IPS DF 4.7 (cell line): ENCODE results near the gene ATXN1L.
"Not testable (repeated sequence)": the region's sequence is repeated elsewhere in the genome, so short reads cannot be mapped to it uniquely, and the experiment has no call there.

ENCODE experiments used
- DNase-seq: peaks from one replicate; pipeline ENCODE4 v3.0.0-alpha.2; 2013; ENCODE audit warnings: low spot score; ENCODE audit errors: extremely low read depth

The ATXN1L gene

GRCh38 chr16:71852561-71852960, 6.8 kb downstream of the ATXN1L start:
- DNase-seq = no peak

DNA sequence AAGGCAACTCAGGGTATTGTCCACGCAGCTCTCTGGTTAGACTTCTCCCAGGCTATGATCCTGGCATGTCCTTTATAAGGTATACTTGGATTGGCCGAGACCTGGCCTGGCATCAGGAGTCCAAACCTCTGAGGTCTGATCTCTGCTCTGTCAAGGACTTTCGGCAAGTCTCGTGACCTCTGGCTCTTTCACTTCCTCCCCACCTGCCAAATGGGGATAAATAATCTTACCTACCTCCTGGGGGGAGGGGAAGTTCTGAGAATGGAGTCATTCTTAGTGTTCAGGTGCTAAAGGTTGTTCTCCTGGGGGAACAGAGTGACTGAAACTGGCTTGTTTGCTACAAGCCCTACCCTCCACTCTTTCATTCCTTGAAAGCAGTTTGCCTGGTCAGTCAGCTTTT, 7.6 kb downstream of the ATXN1L start:
- DNase-seq = no peak

GRCh38 chr16:71854369-71854948, 8.7 kb downstream of the ATXN1L start:
- DNase-seq = no peak

DNA sequence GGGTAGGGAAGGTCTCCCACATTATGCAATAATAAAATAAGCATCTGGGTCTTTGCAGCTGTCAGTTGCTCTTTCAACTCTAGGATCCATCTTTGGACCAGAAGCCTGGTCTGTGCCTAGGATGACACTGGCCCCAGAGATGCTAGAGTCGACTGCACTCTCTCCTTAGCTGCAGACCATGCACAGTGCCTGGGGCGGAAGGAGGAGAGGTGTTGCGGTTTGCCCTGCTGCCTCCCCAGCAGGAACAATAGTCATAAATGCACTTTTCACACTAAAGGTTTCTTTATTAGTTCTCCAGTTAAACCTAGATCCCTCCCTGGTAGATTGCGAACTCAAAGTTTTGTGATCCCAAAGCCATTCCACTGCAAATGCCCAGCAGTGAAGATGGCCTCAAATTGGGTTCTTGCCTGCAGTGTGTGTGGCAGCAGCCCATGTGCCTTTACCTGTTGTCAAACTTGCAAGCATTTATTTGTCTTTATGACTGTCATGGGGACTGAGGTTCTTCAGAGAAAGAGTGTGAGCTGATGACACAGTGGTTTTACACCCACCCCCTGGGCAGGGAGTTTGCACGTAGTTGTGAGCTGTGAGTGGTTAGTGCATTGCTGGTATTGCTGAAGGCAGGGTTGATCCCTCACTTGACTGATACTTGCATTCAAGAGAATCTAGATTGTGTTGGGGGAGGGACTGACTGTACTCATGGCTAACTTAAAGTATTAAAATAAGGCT, 10.3 kb downstream of the ATXN1L start:
- DNase-seq = no peak

GRCh38 chr16:71859762-71860521, 14.2 kb downstream of the ATXN1L start:
- no peak for DNase-seq

GRCh38 chr16:71863995-71864394, 18.2 kb downstream of the ATXN1L start:
- DNase-seq = no peak

DNA sequence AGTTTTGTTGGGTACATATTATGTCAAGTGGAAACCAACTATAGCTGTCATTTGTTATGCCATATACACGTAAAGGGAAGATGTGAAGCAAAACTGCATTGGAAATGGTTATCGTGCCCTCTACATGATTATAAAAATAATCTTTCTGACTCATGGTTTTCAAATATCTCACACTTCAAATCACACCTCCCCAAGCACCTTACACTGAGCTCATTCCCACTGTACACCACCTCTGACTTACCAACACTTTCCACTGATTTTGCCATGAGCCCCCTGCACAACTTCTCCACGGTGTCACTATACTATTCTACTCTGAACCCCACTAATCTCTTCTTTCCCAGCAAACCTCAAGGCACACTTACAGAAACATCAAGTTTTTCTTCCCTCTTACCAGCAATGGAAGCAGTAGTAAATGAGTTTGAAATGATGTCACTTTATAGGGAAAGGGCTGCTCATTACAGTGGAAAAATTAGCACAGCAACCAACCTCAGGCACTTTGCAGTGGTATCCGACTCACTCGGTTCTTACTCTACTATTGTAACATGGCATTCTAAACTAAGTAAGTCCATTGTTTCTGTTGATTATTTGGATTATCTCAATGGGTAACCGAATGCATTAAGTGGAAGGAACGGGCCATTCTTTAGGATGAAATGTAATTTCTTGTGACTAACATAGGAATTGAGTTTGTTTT, 19.5 kb downstream of the ATXN1L start:
- no peak for DNase-seq

DNA sequence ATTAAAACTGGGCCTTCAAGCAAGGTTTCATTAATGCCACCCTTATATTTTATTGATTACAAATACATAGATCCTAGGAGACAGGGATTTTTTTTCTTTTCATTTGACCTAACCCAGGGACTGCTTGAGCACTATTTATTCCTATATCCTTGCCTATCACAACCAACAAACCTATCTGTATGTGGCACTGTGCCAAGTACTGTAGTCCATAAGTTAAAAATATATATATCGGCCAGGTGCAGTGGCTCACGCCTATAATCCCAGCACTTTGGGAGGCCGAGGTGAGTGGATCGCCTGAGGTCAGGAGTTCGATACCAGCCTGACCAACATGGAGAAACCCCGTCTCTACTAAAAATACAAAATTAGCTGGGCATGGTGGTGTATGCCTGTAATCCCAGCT, 21.4 kb downstream of the ATXN1L start:
- DNase-seq = not testable (repeated sequence)

DNA sequence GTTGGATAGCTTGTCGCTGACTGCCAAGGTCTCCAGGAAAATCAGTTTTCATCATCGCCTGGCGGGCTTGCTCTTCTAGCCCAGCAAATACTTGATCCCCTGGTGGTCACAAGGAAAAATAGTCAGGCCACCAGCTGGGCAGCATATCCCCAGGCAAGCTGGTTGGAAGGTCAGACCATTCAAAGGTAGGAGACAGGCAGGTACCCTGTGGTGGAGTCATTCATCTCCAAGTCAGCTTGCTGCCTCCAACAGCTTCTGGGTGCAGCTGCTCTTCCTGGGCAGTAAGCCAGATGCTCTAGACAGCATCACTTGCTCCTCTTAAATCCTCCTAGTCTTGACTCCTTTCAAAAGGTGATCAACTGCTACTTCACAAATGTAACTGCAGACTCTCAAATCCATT, 22.2 kb downstream of the ATXN1L start:
- no peak for DNase-seq

- no peak for DNase-seq
These were observed 23.3 kb downstream of the ATXN1L start for GRCh38 chr16:71869089-71869488.

GRCh38 chr16:71870818-71871217, 25.0 kb downstream of the ATXN1L start:
- DNase-seq = no peak

GRCh38 chr16:71873199-71873598, 27.4 kb downstream of the ATXN1L start:
- no peak for DNase-seq

DNA sequence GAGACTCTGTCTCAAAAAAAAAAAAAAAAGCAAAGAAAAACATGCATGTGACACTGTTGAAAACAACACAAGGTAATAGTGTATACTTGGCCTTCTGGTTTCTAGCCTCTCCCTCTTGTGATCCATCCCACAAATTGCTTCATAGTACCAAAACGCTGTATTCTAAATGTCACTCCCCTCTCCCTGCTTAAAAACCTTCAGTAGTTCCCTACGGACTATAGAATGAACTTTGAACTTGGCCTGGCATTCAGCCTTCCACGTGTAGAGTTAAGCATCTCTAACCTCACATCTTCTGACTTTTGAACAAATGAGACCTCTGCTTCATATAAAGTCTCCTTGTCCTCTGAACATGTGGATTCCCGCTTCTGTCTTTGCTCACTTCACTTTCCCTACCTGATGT, 33.1 kb downstream of the ATXN1L start:
- no peak for DNase-seq

- DNase-seq = no peak
These were observed 34.4 kb downstream of the ATXN1L start for GRCh38 chr16:71880176-71880575.

DNA sequence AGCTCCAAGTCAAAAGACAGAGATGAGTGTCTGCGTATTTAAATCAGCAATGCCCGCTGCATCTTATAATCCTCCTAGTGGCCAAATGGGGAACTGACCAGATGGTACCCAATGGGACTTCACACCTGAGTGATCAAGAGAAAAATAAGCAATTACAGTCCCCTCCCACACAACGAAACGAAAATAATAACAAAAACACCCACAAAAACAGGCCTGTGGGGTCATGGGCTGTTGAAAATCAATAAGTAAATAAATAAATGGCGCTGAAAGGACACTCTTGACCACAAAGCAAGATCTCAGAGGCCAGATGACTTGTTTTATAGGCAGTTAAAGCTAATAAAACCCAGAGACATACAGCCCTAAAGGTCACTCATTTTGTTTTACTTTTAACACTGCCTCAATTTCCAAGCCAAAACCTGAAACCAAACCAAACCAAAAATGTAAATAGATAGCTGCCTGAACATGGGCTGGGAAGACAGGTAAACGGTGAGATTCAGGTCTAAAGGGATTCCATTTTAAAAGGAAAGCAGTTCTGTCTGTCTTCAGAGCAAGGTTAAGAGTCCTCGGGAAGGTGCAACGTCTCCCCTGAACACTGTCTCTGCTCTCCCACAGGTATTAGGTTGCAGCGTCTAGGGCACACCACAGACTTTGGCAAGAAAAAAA, 36.9 kb downstream of the ATXN1L start:
- no peak for DNase-seq

DNA sequence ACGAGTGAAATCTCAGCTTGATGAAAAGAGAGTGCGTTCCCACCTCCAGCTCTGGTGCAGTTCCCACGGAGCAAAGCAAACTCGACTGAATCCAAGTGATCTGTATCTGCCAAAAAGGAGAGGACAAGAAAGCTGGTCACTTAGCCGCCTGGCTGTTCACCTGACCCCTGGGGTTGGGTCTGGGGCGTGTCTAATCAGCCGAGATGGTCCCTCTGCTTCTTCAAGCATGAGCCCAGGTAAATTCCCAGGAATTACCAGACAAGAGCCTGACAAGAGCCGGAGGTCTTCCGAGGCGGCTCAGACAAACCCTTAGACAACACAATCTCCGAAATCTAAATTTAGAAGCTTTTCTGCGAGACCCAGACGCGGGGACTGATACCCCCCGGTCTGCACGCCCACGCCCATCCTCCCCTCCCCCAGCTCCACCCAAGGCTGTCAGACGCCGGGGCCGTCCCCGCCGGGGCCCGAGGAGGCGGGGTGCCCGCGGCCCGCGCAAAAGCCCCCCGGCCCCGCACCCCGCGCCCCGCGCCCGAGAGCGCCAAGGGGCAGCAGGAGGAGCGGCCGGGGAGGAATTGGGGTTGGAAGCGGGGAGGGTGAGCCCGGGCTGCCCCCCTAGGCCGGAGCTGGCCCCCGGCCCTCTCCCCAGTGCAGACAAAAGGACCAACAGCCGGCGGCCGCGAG, 37.5 kb downstream of the ATXN1L start:
- no peak for DNase-seq

DNA sequence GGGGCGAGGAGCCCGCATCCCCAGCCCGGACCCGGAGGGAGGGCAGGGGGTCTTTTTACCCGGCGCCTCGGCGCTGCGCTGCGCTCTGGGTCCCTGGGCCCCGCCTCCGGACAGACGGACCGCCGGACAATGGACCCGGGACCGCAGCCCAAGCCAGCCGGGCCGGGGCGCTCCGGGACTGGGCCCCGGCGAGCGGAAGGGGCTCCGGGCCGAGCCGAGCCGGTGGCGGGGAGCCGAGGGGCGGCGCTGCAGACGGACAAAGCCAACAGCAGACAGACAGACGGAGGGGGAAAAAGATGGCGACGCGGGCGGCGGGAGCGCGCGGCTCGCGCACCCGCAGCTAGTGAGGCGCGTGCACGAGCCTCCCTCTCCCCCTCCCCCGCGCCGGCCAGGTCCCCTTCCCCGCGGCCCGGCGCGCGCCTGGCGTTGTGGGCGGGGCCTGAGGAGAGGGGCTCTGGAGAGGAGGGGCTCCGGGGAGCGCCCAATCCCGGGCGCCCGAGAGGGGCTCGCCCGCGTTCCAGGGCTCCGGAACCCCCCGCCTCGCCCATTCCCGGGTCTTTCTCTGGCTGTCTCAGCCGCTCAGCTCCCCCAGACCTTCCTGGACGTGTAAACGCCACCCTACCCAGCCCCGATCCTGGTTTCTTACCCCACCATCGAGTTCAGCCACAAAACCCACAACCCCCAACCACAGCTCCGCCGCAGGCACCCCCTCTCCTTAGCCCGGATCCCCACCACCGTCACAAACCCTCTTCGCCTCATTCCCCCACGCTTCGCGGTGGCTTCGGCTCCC, 38.3 kb downstream of the ATXN1L start, which contains the start of gene ZNF821:
Gene ZNF821 (minus strand): TSS at position 334 of the 790 bp plus-strand sequence. CDS start 4,236 bp downstream, outside the sequence.
- no peak for DNase-seq

DNA sequence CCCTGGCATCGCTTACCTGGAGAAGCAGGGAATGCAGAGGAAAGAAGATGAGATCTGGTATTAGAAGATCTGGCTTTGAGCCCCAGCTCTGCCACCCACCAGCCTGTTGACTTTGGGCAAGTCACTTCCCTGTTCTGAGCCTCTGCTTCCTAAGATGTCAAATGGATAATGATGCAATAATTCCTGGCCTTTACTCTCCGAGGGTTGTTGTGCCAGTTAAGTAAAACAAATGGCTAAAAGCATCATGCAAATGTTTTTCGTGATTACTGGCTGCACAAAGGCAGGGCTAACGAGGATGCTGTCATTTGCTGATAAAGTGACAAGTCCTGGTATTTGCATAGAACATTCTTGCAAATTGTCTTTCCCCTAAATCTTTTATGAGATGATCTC, 39.5 kb downstream of the ATXN1L start:
- DNase-seq = no peak

DNA sequence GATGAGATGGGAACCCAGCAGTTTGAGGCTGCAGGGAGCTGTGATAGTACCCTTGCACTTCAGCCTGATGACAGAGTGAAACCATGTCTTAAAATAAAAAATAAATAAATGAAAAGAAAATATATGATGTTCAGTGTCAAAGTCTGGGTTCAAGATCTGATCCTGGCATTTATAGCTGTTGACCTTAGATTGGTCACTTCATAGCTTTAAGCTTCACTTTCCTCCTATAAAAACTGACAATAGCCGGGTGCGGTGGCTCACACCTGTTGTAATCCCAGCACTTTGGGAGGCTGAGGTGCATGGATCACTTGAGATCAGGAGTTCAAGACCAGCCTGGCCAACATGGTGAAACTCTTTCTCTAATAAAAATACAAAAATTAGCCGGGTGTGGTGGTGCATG, 43.4 kb downstream of the ATXN1L start:
- DNase-seq = no peak

DNA sequence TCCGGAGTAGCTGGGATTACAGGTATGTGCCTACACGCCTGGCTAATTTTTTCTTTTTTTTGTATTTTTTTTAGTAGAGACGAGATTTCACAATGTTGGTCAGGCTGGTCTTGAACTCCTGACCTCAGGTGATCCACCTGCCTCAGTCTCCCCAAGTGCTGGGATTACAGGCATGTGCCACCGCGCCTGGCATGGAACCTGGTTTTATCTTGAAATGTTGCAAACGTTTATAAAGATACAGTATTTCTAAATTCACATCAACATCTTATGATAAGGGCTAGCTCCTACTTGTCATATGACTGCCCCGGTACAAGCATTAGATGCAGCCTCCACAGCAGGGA, 48.1 kb downstream of the ATXN1L start:
- DNase-seq = no peak
